ENCODE results near the gene FCHO2.

FCHO2 gene

GRCh38 chr5:72936893-72937292 is 18.9 kb upstream of the FCHO2 start:
- no peak for TF ChIP-seq CTCF (IDR thresholded peaks at IDR 0.05; ENCODE audit: low read depth, low read length, poor library complexity, severe bottlenecking)
- TF ChIP-seq EZH2phosphoT487 (IDR thresholded peaks at IDR 0.05; ENCODE audit: borderline replicate concordance, low read length) = no peak
- Histone ChIP-seq H3K36me3 (ENCODE audit: control insufficient read depth, low read length) (no peaks in the 10 kb centered on the region), H4K20me1 (ENCODE audit: control insufficient read depth, insufficient read depth, low read depth, low read length) (no peaks in the 10 kb centered on the region), H3F3A (ENCODE audit: control insufficient read depth, insufficient read depth) (no peaks in the 10 kb centered on the region), H3K27me3 (ENCODE audit: control insufficient read depth, low read length) (no peaks in the 10 kb centered on the region), H3K4me3 (ENCODE audit: low read length) (no peak overlapping the region), H3K9me3 (ENCODE audit: control insufficient read depth, insufficient read depth, low read length) (no peaks in the 10 kb centered on the region), H3K4me2 (ENCODE audit: low read length) (no peak overlapping the region), H3K27ac (ENCODE audit: low read depth, low read length) (no peak overlapping the region), H3K4me1 (ENCODE audit: control insufficient read depth, low read length) (peaks cover 3% of the 10 kb centered on the region; the same call in 1 of the 2 replicates), H3K79me2 (ENCODE audit: control insufficient read depth, low read length) (no peaks in the 10 kb centered on the region), H3K9me2 (replicated peaks; ENCODE audit: control insufficient read depth, low read length) (no peaks in the 10 kb centered on the region)

- TF ChIP-seq CTCF (IDR thresholded peaks at IDR 0.05; ENCODE audit: low read depth, low read length, poor library complexity, severe bottlenecking) = no peak
- no peak for TF ChIP-seq EZH2phosphoT487 (IDR thresholded peaks at IDR 0.05; ENCODE audit: borderline replicate concordance, low read length)
- no peaks in the 10 kb centered on the region for H3K79me2 ChIP-seq (ENCODE audit: control insufficient read depth, low read length)
- no peaks in the 10 kb centered on the region for H3F3A ChIP-seq (ENCODE audit: control insufficient read depth, insufficient read depth)
- H3K27me3 ChIP-seq (ENCODE audit: control insufficient read depth, low read length) = no peaks in the 10 kb centered on the region
- no peaks in the 10 kb centered on the region for H3K36me3 ChIP-seq (ENCODE audit: control insufficient read depth, low read length)
- peaks cover 3% of the 10 kb centered on the region; the same call in 1 of the 2 replicates for H3K4me1 ChIP-seq (ENCODE audit: control insufficient read depth, low read length)
- H4K20me1 ChIP-seq (ENCODE audit: control insufficient read depth, insufficient read depth, low read depth, low read length) = no peaks in the 10 kb centered on the region
- no peaks in the 10 kb centered on the region for H3K9me2 ChIP-seq (replicated peaks; ENCODE audit: control insufficient read depth, low read length)
- H3K4me3 ChIP-seq (ENCODE audit: low read length) = no peak overlapping the region
- no peak overlapping the region for H3K27ac ChIP-seq (ENCODE audit: low read depth, low read length)
- H3K9me3 ChIP-seq (ENCODE audit: control insufficient read depth, insufficient read depth, low read length) = no peaks in the 10 kb centered on the region
- H3K4me2 ChIP-seq (ENCODE audit: low read length) = no peak overlapping the region
Measured at GRCh38 chr5:72937517-72938061, 18.3 kb upstream of the FCHO2 start.

DNA sequence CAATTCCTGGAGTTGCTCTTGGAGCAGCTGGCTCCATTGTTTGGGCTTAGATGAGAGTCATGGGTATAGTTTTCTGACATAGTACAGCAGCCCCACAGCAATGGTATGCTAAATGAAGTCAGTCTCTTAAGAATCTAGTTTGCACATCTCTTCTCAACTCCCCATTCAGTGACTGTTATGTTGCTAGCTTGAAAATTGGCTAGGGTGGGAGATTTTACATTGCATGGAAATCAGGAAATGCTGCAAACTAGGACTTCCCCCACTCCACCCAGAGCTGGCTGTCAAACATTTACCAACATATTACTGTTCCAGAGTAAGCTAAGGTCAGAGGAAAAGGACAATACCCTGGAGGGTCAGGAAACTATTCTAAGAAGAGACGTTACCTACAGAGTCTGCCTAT is 17.6 kb upstream of the FCHO2 start:
- Histone ChIP-seq H3K79me2 (ENCODE audit: control insufficient read depth, low read length) (no peaks in the 10 kb centered on the region), H3F3A (ENCODE audit: control insufficient read depth, insufficient read depth) (no peaks in the 10 kb centered on the region), H4K20me1 (ENCODE audit: control insufficient read depth, insufficient read depth, low read depth, low read length) (no peaks in the 10 kb centered on the region), H3K4me3 (ENCODE audit: low read length) (no peak overlapping the region), H3K27me3 (ENCODE audit: control insufficient read depth, low read length) (no peaks in the 10 kb centered on the region), H3K4me2 (ENCODE audit: low read length) (no peak overlapping the region), H3K9me2 (replicated peaks; ENCODE audit: control insufficient read depth, low read length) (no peaks in the 10 kb centered on the region), H3K27ac (ENCODE audit: low read depth, low read length) (no peak overlapping the region), H3K36me3 (ENCODE audit: control insufficient read depth, low read length) (no peaks in the 10 kb centered on the region), H3K4me1 (ENCODE audit: control insufficient read depth, low read length) (peaks cover 3% of the 10 kb centered on the region; the same call in 1 of the 2 replicates), H3K9me3 (ENCODE audit: control insufficient read depth, insufficient read depth, low read length) (no peaks in the 10 kb centered on the region)
- TF ChIP-seq CTCF (IDR thresholded peaks at IDR 0.05; ENCODE audit: low read depth, low read length, poor library complexity, severe bottlenecking) = no peak
- no peak for TF ChIP-seq EZH2phosphoT487 (IDR thresholded peaks at IDR 0.05; ENCODE audit: borderline replicate concordance, low read length)

All from DOHH2 (cell line).